Astrocyte (in vitro differentiated cells and primary cell): ENCODE data around the gene EXOG.

Source experiments
- EZH2 ChIP-seq: IDR thresholded peaks from 2 replicates; pipeline ENCODE4 v1.6.1; 2012; ENCODE audit warnings: mild to moderate bottlenecking, low read length, inconsistent platforms; ENCODE audit not compliant: insufficient read depth
- TF ChIP-seq, protein P1 (sequence below): IDR thresholded peaks from 2 replicates; pipeline ENCODE4 v1.5.1; 2011; ENCODE audit warnings: low read depth, mild to moderate bottlenecking, inconsistent platforms, low read length, moderate library complexity; ENCODE audit not compliant: insufficient read depth

DNA sequence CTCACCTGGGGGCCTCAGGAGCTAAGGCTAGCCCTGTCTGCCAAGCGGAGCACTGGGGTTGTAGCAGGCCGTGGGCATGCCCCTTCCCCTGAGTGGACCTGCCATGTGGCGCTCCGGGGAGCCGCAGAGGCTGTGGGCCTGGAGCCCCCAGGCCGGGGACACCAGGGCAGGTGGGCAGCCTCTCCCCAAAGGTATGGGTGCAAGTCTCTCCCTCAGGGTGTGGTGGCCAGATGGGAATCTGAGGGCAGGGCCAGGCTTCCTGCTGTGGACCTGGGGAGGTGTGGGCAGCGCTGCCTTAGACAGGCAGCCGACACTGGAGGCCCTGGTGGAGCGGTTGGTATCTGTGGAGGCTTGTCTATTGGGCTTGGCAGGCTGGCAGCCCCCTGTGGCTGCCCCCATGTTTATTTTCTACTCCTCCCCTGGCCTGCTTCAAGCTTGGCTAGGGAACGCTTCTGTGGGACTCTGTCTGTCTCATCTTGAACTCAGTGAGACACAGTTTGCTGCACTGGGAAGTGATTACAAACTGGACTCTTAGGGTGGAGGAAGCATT, 36.6 kb upstream of the EXOG start:
- TF ChIP-seq EZH2 = no peak
- TF ChIP-seq, protein P1, sequence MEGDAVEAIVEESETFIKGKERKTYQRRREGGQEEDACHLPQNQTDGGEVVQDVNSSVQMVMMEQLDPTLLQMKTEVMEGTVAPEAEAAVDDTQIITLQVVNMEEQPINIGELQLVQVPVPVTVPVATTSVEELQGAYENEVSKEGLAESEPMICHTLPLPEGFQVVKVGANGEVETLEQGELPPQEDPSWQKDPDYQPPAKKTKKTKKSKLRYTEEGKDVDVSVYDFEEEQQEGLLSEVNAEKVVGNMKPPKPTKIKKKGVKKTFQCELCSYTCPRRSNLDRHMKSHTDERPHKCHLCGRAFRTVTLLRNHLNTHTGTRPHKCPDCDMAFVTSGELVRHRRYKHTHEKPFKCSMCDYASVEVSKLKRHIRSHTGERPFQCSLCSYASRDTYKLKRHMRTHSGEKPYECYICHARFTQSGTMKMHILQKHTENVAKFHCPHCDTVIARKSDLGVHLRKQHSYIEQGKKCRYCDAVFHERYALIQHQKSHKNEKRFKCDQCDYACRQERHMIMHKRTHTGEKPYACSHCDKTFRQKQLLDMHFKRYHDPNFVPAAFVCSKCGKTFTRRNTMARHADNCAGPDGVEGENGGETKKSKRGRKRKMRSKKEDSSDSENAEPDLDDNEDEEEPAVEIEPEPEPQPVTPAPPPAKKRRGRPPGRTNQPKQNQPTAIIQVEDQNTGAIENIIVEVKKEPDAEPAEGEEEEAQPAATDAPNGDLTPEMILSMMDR = no peak
